MM.1S (cell line): ENCODE results near the gene TAPBP.
A peak's percentile ranks its signal among the peaks of the same experiment; 100 is the strongest.

ENCODE experiments used
- CTCF ChIP-seq: fragments of 300-600 bp; sonication (generic); IDR thresholded peaks from 2 replicates; pipeline ENCODE4 v1.5.1; 2016; ENCODE audit warnings: antibody characterized with exemption, low read length, mixed read lengths
- EZH2 ChIP-seq: fragments of 300-600 bp; sonication (generic); optimal IDR thresholded peaks from 2 replicates; pipeline ENCODE3; 2017; ENCODE audit warnings: low read depth, mild to moderate bottlenecking, antibody characterized with exemption, low read length, mixed read lengths
- EZH2phosphoT487 ChIP-seq: fragments of 300-600 bp; sonication (generic); IDR thresholded peaks from 2 replicates; pipeline ENCODE4 v1.6.1; 2018; ENCODE audit warnings: antibody characterized with exemption, low read length

- TF ChIP-seq CTCF: peak; percentile 8; the same call in 1 of the 2 replicates
- no peak for TF ChIP-seq EZH2
- TF ChIP-seq EZH2phosphoT487: no peak
These were observed 15.7 kb downstream of the TAPBP start for GRCh38 chr6:33297956-33298772.
